CD4-positive, alpha-beta T cell treated with Interleukin-2 at 100 ng/mL for 4 hours (primary cell): ENCODE measurements around the gene SUV39H2.
"Not testable (repeated sequence)": the region's sequence is repeated elsewhere in the genome, so short reads cannot be mapped to it uniquely, and the experiment has no call there.

Source experiments
- DNase-seq: peaks from one replicate; pipeline ENCODE4 v3.0.0-alpha.2; 2020; ENCODE audit warnings: low spot score

SUV39H2 gene

DNA sequence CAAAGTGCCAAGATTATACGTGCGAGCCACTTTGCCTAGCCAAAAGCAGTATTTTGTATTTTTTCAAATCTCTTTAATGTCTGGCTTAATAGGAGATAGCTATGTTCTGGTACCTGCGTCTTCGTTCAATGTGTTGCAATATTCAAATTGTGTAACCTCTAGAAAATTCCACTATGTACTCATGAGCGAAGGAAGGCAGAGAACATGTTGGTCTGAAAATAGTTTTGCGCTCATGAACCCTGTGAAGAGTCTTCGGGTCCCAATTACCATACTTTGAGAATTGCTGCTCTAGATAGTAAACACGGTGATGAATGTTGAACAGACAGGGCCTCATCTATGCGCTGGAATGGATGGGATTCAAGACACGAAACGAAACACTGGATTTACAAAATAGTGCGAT is 2.7 kb upstream of the SUV39H2 start:
- no peak for DNase-seq

DNA sequence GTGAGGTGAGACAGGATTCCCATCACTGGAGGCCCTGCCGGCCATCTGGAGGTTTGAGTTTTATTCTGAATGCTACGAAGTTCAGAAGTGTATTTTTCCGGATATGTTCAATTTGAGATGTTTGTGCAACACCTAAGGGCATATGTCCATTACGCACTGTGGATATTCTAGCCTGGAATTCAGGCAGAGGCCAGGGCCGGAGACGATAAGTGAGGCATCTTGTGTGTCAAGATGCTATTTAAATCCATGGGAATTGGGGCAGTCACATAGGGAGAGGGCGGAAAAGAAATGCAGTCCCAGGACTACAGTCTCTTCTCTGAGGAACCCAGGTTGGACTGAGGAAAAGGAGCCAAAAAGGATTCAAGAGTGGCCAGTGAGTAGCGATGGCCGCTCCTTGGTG is 1.9 kb upstream of the SUV39H2 start:
- DNase-seq: no peak

DNA sequence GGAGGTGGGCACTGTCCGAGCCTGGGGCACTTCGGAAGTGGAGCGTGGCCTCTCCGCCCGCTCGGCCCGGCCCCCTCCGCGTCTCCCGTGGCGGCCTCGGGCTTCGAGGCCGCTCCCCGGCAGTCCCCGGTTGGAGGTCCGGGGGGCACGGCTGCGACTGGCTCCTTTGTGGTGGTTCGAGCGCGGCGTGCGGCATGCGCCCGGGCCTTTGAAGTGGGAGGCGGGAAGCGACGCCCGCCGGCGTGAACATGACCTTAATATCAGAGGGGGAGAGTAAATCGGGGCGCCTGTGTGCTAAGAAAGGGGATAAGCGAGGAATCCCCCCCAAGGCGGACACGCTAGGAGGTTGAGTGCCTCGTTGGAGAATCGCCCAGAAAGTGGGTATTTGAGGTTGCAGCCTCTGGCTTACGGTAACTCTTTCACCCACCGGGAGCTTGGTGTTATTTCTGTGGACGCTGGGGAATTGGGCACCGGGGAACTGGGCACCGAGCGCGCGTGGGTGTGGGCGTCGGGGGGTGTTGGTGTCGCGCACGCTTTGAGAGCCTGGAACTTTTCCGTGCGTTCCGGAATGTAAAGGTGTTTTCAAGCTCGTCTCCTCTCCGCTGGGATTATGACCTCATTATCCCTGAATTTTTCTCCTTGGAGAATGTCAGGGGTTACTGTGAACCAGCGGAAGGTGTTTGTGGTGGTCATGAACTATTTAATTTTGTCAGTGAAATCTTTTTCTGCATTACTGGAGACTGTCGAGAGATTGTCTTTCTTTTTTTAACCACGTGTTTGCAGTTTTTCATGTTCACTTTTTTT is 660 bp downstream of the SUV39H2 start:
- DNase-seq: no peak

DNA sequence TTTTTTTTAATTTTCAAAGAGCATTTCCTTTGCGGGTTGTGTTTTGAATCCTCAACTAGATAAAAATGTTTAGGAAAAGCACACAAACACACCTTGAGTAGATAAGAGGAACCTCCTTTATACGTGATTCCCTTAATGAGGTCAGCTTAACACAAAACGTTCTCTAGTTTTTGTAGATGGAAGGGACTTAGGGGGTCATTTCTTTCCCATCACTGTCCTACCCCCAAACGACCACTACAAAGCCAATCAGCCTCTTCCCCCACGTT is 1.2 kb downstream of the SUV39H2 start:
- DNase-seq: no peak

DNA sequence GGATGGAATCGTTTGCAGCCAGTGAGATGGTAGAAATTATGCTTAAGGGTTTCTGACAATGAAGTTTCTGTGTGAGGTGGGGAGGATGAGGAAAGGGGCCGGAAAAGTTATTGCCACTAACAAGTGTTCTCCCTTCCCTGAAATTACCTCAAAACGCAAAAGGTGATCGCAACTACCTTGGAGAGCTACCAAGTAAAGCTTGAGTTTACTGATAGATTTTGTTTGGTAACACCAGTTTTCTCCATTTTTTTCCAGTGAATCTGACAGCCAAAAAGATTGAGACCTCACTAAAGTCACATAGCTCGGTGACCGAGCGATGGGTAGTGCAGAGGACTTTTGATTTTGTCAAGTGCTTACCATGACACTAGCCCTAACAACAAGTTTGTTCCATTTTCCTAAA is 1.6 kb downstream of the SUV39H2 start:
- no peak for DNase-seq

DNA sequence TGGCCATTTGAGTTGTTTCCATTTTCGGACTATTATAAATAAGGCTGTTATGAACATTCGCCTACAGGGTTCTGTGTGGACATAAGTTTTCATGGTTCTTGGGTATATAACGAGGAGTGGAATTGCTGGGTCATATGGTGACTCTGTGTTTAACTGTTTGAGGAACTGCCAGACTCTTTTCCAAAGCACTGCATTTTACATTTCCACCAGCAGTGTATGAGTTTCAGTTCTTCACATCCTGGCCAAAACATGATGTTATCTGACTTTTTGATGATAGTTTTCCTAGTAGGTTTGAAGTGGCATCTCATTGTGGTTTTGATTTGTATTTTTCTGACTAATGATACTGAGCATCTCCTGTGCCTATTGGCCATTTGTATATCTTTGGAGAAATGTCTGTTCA is 5.4 kb downstream of the SUV39H2 start:
- DNase-seq: no peak

DNA sequence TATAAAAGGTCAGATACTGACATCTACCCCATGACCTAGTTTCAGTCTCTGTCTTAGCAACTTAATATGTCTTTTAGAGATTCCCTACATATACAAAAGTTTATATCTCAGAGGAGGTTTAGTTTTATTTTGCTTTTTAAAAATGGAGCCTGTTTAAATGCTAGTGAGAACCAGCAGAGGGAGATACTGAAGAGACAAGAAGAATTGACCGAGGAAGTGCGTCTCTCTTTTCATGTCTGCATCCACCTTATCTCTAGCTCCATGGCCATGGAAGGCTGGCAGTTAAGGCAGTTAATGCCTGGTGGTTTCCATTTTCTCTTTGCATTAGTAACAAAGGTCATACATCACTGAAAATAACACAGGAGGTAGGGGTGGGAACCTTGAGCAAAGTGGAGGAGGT is 10.7 kb downstream of the SUV39H2 start:
- peak; percentile 13 for DNase-seq

DNA sequence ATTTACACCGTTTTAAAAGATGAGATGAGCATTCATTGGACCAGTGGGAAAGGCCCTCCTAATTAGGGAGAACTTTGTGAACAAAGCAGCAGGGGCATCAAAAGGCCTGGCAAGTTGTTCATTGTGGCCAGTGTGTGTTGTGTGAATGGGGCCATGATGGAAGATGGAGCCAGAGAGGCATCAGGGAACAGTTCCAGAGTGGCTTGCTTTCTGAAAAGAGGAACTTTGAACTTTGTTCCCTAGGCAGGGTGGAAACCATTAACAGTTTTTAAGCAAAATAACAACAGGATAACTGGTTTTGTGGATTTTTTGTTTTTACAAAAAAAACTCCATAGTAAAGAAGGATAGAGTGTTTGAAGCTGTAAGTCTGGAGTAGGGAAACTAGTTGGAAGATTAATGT is 12.5 kb downstream of the SUV39H2 start:
- DNase-seq: no peak

DNA sequence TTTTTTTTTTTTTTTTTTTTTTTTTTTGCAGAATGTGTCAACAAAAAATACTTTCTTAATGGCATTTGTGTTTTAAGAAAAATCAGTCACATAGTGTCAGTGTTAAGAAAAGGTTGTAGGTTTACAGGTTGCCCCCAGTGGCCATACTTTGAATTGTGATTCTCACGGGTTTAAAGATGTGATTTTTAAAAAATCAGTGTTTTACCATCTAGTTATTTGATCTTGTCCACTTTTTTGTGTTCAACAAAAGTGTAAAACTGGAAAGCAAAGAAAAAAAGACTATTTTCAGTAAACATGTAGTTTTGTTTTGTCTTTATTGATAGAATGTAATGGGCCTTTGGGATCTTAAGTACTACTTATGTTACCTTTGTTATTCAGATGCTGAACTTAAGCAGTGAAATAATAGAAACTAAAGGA is 25.7 kb downstream of the SUV39H2 start:
- peak; percentile 30 for DNase-seq

DNA sequence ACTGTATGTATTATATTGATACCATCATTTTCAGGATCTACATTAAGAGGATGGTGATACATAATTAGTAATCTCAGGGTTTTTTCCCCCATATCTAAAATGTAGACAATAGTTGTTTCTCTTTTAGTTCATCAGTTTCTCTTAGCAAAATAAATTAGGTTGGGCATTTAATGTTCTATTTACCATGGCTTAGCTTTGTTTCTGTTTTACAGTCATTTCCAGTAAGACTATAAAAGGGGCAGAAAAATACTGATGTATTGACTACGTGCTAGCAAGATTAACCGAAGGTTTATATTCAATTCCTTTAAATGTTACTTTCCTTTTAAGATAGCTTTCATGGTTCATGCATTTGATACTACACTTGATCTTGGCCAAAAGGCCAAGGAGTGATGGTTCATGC is 26.2 kb downstream of the SUV39H2 start:
- no peak for DNase-seq

DNA sequence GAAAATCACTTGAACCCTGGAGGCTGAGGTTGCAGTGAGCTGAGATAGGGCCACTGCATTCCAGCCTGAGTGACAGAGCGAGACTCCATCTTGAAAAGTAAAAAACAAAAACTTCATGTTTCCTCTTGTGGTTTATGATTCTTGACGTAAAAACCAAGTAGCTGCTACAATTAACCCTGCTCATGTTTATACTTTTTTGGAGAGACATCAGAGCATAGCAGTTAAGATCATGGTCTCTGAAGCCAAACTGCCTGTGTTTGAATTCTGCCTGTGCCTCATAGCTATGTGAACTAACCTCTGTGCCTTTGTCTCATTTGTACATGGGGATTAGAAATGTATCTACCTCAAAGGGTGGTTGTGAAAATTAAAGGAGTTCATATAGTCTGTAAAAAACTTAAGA is 27.2 kb downstream of the SUV39H2 start:
- DNase-seq: no peak

DNA sequence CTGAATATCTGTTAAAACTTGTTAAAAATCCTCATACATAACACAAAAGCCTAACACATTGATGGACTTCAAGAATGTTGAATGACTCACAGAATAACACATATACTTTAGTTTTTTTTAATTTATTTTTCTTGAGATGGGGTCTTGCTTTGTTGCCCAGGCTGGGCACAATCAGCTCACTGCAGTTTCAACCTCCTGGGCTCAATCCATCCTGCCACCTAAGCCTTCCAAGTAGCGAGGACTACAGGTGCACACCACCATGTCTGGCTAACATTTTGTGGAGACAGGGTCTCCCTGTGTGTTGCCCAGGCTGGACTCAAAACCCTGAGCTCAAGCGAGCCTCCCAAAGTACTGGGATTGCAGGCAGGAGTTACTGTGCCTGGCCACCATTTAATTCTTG is 28.1 kb downstream of the SUV39H2 start:
- DNase-seq: no peak

DNA sequence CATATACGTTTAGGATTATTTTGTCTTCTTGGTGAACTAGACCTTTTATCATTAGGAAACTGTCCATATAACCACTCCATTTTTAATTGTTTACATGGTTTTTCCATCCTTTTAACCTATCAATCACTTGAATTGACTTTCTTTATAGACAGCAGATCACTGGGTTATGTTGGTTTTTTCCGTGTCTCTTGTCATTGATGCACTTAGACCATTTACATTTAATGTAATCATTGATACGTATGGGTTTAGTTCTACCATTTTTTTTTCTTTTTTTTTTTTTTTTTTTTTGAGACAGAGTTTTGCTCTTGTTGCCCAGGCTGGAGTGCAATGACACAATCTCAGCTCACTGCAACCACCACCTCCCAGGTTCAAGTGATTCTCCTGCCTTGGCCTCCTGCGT is 28.9 kb downstream of the SUV39H2 start:
- DNase-seq: not testable (repeated sequence)

DNA sequence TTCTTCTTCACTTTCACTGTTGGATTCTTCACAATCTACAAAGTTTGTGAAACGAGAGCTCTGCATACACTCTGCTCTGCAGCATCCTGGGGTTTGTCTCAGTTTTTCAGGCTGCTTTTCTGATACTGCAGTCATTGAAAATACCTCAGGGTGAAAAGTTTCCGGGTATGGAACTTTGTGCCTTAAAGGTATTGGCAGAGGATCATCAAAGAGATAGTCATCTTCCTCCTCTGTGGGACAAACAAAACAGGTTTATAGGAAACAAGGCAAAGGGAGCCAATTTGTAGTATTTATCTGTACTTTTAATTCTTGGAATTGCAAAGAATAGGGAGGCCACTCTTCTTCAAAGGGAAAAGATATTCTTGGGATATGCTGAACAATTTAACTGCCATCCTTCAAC is 30.4 kb downstream of the SUV39H2 start:
- DNase-seq: no peak

DNA sequence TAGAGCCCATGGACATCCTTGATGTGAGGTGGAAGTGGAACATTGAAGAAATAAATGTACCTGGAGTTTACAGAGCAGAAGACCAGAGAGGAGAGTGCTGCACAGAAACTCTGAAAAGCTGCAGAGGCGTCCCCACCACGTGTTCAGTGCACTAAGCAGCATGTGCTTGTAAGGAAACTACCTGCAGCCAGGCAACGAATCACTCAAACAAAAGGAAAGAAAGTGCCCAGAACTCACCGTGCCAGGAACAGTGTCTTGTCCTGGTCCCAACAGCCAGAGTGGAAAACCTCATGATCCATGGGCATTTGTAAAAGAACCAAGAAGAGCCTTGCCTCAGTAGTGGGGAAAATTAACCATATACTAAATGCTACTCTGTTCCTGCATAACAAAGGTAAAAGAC is 32.3 kb downstream of the SUV39H2 start:
- no peak for DNase-seq

DNA sequence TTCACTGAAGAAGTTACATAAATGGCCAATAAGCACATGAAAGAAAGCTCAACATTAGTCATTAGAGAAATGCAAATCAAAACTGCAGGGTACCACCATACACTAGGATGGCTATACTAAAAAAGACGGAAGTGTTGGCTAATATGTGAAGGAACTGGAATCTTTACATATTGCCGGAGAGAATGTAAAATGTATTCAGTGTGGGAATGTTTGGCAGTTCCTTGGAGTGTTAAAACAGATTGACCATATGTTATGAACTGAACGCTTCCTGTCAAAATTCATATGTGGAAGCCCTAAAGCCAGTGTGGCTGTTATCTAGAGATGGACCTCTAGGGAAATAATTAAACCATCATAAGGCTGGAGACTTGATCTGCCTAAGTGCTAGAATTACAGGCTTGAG is 33.1 kb downstream of the SUV39H2 start:
- DNase-seq: no peak

DNA sequence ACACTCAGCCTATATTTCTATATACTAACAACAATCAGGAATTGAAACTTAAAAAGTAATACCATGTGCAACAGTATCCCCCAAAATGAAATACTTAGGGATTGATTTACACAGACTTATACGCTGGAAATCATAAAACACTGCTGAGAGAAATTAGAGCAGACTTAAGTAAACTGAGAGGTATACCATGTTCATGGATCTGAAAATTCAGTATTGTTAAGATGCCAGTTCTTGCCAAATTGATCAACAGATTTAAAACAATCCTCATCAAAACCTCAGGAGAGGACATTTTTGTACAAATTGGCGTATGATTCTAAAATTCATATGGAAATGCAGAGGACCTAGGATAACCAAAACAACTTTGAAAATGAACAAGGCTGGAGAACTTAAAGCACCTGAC is 37.9 kb downstream of the SUV39H2 start:
- no peak for DNase-seq

DNA sequence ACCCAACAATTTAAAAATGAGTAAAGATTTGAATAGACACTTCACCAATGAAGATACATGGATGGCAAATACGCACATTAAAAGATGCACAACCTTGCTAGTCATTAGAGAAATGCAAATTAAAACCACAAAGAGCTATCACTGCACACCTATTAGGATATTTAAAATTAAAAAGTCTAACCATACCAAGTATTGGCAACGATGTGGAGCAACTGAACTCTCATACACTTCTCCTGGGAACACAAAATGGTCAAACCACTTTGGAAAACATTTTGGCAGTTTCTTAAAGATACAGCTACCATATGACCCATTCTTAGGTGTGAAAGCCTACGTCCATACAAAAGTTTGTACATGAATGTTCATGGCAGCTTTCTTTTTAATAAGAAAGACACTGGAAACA is 39.2 kb downstream of the SUV39H2 start:
- no peak for DNase-seq

DNA sequence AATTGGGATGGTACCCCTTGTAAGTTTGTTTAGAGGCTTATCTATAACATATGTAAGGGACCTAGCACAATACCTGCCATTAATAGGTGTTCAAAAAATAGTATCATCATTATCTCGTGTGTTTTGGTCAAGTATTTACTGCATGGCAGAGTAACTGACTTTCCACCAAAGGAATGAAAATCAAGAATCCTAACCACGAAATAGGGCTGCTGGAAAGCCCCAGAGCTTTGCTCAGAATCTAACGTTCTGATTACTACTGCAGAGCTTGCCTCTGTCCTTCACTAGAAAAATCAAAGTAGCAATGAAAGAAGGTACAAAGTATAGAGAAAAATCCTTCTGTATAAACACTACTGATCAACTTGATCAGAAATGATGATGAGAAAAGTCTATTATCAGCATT is 40.3 kb downstream of the SUV39H2 start:
- no peak for DNase-seq

DNA sequence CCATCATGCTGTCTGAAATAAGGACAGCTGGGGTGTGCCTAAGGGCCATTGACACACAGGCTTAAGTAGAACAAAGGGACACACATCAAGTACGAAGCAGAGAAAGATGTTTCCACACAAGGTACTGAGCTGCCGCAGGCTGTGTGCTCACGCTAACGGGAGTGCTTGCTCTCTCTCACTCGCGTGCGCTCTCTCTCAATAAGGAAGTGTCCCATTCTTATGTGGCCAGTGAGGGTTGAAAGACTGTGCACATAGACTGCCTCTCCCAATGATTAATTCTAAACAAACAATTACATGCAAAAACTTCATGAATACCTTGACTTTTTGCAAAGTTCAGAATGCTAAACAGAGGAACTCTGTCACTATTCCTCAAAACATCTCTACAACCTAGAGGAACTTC is 45.3 kb downstream of the SUV39H2 start:
- no peak for DNase-seq

DNA sequence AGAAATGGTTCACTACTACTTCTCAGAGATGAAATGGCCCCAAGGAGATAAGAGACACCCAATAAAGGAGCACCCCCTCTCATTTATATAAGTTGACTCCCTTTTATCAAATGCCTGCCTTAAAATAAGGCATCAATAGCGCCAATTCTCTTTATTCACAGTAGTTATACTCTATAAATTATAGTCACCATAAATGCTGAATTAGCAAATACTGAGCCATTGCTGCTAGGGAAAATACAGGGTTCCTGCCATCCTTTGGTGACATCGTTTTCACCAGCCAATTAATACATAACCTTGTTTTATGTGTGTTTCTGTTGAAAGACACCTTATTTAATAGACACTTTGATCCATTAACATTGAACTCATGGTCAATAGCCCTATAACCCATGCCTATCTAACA is 46.6 kb downstream of the SUV39H2 start:
- DNase-seq: no peak

DNA sequence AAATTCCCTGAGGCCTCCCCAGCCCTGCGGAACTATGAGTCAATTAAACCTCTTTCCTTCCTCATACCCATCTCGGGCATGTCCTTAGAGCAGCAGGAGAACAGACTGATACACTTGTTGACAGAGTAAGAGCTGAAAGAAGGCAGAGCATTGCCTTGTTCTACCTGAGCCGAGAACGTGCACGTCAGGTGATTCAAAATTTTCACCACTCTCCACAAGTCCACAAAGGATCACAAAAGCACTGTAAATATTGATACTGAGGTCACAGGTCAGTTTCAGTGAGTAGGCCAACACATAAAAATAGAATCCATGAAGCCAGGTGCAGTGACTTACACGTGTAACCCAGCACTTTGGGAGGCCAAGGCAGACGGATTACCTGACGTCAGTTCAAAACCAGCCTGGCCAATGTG is 47.4 kb downstream of the SUV39H2 start:
- DNase-seq: no peak

DNA sequence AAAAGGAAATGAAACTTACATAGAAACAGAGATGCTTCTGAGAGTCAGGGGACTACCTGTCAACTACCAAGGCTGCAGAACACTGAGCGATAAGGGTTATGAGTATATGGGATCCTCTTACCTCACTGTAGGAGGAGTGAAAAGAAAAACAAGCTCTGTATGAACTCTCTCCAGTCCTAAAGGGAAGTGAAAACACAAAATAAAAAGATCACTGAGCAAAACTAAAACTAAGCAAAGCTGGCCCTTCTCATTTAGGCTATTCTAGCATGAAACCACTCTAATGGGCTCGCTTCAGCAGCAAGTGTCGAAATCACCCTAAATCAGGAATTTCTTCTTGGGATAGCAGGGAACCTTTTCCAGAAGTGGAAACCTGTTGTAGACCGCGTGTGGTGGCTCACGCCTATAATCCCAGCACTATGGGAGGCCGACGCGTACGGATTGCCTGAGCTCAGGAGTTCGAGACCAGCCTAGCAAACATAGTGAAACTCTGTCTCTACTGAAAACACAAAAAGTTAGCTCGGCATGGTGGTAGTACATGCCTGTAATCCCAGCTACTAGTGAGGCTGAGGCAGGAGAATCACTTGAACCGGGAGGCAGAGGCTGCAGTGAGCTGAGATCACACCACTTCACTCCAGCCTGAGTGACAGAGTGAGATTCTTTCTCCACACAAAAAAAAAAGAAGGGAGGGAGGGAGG is 48.2 kb downstream of the SUV39H2 start:
- DNase-seq: no peak

DNA sequence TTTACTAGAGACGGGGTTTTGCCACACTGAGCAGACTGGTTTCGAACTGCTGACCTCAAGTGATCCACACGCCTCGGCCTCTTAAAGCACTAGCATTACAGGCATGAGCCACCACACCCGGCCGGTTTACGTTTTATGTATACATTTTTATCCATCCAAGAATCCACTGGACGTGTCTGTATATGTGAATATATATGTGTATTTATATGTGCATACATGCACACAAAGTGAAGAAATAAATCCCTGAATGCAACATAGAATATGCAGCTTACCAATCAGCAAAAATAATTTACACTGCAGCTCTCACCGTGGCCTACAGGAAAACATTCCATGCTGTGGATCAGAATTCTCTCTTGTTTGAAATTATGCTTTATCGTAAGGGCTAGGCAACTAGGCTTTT is 51.9 kb downstream of the SUV39H2 start:
- no peak for DNase-seq
